Measurements from ENCODE around the gene STEEP1. TPM values are rescaled to one million over a fixed set of nuclear protein-coding genes. Genes with fewer than 3 reads are reported as not detected.
"Not testable (repeated sequence)": the region's sequence is repeated elsewhere in the genome, so short reads cannot be mapped to it uniquely, and the experiment has no call there.

The STEEP1 gene
- total RNA-seq, 2 experiments from 2014 or later = 25.1 to 27.0 TPM

- intact Hi-C loops (cut with DNase I, micrococcal nuclease) = no loop called here
- H3K4me1 ChIP-seq (ENCODE audit: insufficient read depth, low read length) = peaks cover 21% of the 10 kb centered on the region
- H3K4me1 Mint-ChIP-seq (ENCODE audit: low read depth) = peaks cover 20% of the 10 kb centered on the region
- ChIA-PET POLR2A (no interaction called here), CTCF (interaction anchor here (0.6 kb wide), 1 partner anchor 12 kb away, joined by 3 read pairs; no protein-coding TSS in a partner anchor)
- H3K27me3 ChIP-seq (ENCODE audit: control insufficient read depth in 1 of 2, insufficient read depth in 2 of 2, low read length in 2 of 2) = no peaks in the 10 kb centered on the region
- no peaks in the 10 kb centered on the region for H3K36me3 ChIP-seq (ENCODE audit: insufficient read depth, low read length)
- H3K27me3 Mint-ChIP-seq = no peaks in the 10 kb centered on the region
- H3K27ac ChIP-seq (ENCODE audit: low read depth in 1 of 2, low read length in 2 of 2) = no peak overlapping the region
- ATAC-seq (ENCODE audit: poor library complexity) (no peak), DNase-seq (no peak)
- H3K27ac Mint-ChIP-seq = no peak overlapping the region
- no peaks in the 10 kb centered on the region for H3K36me3 Mint-ChIP-seq (ENCODE audit: low read depth)
- H3K4me3 ChIP-seq (ENCODE audit: low read length) = no peak overlapping the region
- H3K4me3 Mint-ChIP-seq = no peak overlapping the region
- TF ChIP-seq, protein P1, sequence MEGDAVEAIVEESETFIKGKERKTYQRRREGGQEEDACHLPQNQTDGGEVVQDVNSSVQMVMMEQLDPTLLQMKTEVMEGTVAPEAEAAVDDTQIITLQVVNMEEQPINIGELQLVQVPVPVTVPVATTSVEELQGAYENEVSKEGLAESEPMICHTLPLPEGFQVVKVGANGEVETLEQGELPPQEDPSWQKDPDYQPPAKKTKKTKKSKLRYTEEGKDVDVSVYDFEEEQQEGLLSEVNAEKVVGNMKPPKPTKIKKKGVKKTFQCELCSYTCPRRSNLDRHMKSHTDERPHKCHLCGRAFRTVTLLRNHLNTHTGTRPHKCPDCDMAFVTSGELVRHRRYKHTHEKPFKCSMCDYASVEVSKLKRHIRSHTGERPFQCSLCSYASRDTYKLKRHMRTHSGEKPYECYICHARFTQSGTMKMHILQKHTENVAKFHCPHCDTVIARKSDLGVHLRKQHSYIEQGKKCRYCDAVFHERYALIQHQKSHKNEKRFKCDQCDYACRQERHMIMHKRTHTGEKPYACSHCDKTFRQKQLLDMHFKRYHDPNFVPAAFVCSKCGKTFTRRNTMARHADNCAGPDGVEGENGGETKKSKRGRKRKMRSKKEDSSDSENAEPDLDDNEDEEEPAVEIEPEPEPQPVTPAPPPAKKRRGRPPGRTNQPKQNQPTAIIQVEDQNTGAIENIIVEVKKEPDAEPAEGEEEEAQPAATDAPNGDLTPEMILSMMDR (IDR thresholded peaks at IDR 0.05) = no peak
- no peaks in the 10 kb centered on the region for H3K9me3 Mint-ChIP-seq
- no peaks in the 10 kb centered on the region for H3K9me3 ChIP-seq (ENCODE audit: control insufficient read depth in 1 of 2, insufficient read depth in 1 of 2, low read length in 2 of 2)
Measured at GRCh38 chrX:119505945-119506344, 59.3 kb downstream of the STEEP1 start.

DNA sequence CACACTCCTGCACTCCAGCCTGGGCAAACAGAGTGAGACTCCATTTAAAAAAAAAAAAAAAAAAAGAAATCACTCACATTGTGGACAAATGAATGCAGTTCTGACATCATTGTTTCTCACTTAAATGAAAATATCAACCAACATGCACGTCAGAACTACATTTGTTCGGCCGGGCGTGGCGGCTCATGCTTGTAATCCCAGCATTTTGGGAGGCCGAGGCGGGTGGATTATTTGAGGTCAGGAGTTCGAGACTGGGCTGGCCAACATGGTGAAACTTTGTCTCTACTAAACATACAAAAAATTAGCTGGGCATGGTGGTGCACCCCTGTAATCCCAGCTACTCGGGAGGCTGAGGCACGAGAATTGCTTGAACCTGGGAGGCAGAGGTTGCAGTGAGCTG is 60.1 kb downstream of the STEEP1 start:
- intact Hi-C loops (cut with DNase I, micrococcal nuclease); H3K9me3 Mint-ChIP-seq: not testable (repeated sequence)

GRCh38 chrX:119503484-119503861 is 61.7 kb downstream of the STEEP1 start:
- no peak overlapping the region for H3K4me3 Mint-ChIP-seq
- TF ChIP-seq, protein P1 (IDR thresholded peaks at IDR 0.05) = no peak
- H3K27me3 Mint-ChIP-seq = no peaks in the 10 kb centered on the region
- ATAC-seq (ENCODE audit: poor library complexity) (no peak), DNase-seq (no peak)
- peaks cover 20% of the 10 kb centered on the region for H3K4me1 Mint-ChIP-seq (ENCODE audit: low read depth)
- CTCF ChIA-PET = no interaction called here
- Histone ChIP-seq H3K27ac (ENCODE audit: low read depth in 1 of 2, low read length in 2 of 2) (no peak overlapping the region), H3K9me3 (ENCODE audit: control insufficient read depth in 1 of 2, insufficient read depth in 1 of 2, low read length in 2 of 2) (no peaks in the 10 kb centered on the region), H3K4me3 (ENCODE audit: low read length) (no peak overlapping the region), H3K4me1 (ENCODE audit: insufficient read depth, low read length) (peaks cover 21% of the 10 kb centered on the region), H3K27me3 (ENCODE audit: control insufficient read depth in 1 of 2, insufficient read depth in 2 of 2, low read length in 2 of 2) (no peaks in the 10 kb centered on the region), H3K36me3 (ENCODE audit: insufficient read depth, low read length) (no peaks in the 10 kb centered on the region)
- intact Hi-C loops (cut with DNase I, micrococcal nuclease) = no loop called here
- no peaks in the 10 kb centered on the region for H3K36me3 Mint-ChIP-seq (ENCODE audit: low read depth)
- no peaks in the 10 kb centered on the region for H3K9me3 Mint-ChIP-seq
- POLR2A ChIA-PET = interaction anchor here (0.7 to 1.1 kb wide), 3 partner anchors 34 to 1058 kb away, joined by 3 to 6 read pairs (median 3); partner anchors contain the start of genes CUL4B and SEPTIN6
- H3K27ac Mint-ChIP-seq = peak overlapping the region; percentile 84

More for the DNA sequence above, 60.1 kb downstream of the STEEP1 start:
- peaks cover 20% of the 10 kb centered on the region for H3K4me1 Mint-ChIP-seq (ENCODE audit: low read depth)
- H3K9me3 ChIP-seq (ENCODE audit: control insufficient read depth in 1 of 2, insufficient read depth in 1 of 2, low read length in 2 of 2); H3K27me3 Mint-ChIP-seq; H3K4me3 ChIP-seq (ENCODE audit: low read length); H3K27me3 ChIP-seq (ENCODE audit: control insufficient read depth in 1 of 2, insufficient read depth in 2 of 2, low read length in 2 of 2); DNase-seq; H3K27ac Mint-ChIP-seq; H3K36me3 Mint-ChIP-seq (ENCODE audit: low read depth); H3K36me3 ChIP-seq (ENCODE audit: insufficient read depth, low read length); H3K27ac ChIP-seq (ENCODE audit: low read depth in 1 of 2, low read length in 2 of 2); H3K4me3 Mint-ChIP-seq; POLR2A ChIA-PET; ATAC-seq (ENCODE audit: poor library complexity): not testable (repeated sequence)
- CTCF ChIA-PET = interaction anchor here (1.1 kb wide), 1 partner anchor 22 kb away, joined by 3 read pairs; no protein-coding TSS in a partner anchor
- H3K4me1 ChIP-seq (ENCODE audit: insufficient read depth, low read length) = peaks cover 21% of the 10 kb centered on the region
